ENCODE measurements around the gene HOXA3. TPM values are rescaled to one million over a fixed set of nuclear protein-coding genes. Genes with fewer than 3 reads are reported as not detected.

Gene HOXA3
- polyA plus RNA-seq, 2 of the 4 experiments (the other 2 are of a cell fraction) = 3.3 to 8.7 TPM

- peaks cover 29% of the 10 kb centered on the region for H3K4me1 ChIP-seq
- no peak overlapping the region for H3K4me3 ChIP-seq
- ChIA-PET CTCF (interaction anchor here (0.5 to 2.1 kb wide), 7 partner anchors 9 to 397 kb away, joined by 3 to 5 read pairs (median 4); partner anchors contain the start of gene HOXA5), POLR2A (interaction anchor here (1.4 kb wide), 1 partner anchor 13 kb away, joined by 6 read pairs; the partner anchor contains the start of gene HOXA1)
- no peak overlapping the region for H3K27ac ChIP-seq
- TF ChIP-seq RARB (CRISPR knock-in tag; IDR thresholded peaks at IDR 0.05) (no peak), FOXS1 (CRISPR knock-in tag; IDR thresholded peaks at IDR 0.05) (no peak), ZFP36 (IDR thresholded peaks at IDR 0.05; ENCODE audit: borderline replicate concordance, partially characterized antibody) (no peak), HEYL (CRISPR knock-in tag; IDR thresholded peaks at IDR 0.05) (no peak), HOXB13 (CRISPR knock-in tag; IDR thresholded peaks at IDR 0.05; ENCODE audit: low read depth) (no peak), POLR2A (IDR thresholded peaks at IDR 0.05; ENCODE audit: low read length) (no peak), CHD4 (IDR thresholded peaks at IDR 0.05; ENCODE audit: borderline replicate concordance) (no peak), ATOH8 (CRISPR knock-in tag; IDR thresholded peaks at IDR 0.05; ENCODE audit: low read depth) (no peak), SMC3 (IDR thresholded peaks at IDR 0.05) (no peak), HOXB5 (CRISPR knock-in tag; IDR thresholded peaks at IDR 0.05) (no peak), TP53 (CRISPR knock-in tag; IDR thresholded peaks at IDR 0.05) (no peak), CBX2 (IDR thresholded peaks at IDR 0.05; ENCODE audit: borderline replicate concordance, low read depth) (no peak), RNF2 (IDR thresholded peaks at IDR 0.05; ENCODE audit: borderline replicate concordance, low read depth) (no peak), RAD21 (conservative IDR thresholded peaks at IDR 0.05 in 1 of 2, IDR thresholded peaks at IDR 0.05 in 1 of 2) (no peak), PBX3 (IDR thresholded peaks at IDR 0.05) (no peak), POLR2AphosphoS2 (conservative IDR thresholded peaks at IDR 0.05; ENCODE audit: low read length) (no peak), NR3C1 (IDR thresholded peaks at IDR 0.05) (no peak), JUN (IDR thresholded peaks at IDR 0.05) (no peak), TFCP2L1 (CRISPR knock-in tag; IDR thresholded peaks at IDR 0.05) (no peak)
- TF ChIP-seq, protein P1, sequence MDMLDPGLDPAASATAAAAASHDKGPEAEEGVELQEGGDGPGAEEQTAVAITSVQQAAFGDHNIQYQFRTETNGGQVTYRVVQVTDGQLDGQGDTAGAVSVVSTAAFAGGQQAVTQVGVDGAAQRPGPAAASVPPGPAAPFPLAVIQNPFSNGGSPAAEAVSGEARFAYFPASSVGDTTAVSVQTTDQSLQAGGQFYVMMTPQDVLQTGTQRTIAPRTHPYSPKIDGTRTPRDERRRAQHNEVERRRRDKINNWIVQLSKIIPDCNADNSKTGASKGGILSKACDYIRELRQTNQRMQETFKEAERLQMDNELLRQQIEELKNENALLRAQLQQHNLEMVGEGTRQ (IDR thresholded peaks at IDR 0.05) = no peak
- FAIRE-seq = no peak
- H3K4me2 ChIP-seq = no peak overlapping the region
- 86% methylated on average over 2 of the region's 2 CpGs for WGBS (ENCODE audit: missing lambda C conversion rate)
- no peak for ATAC-seq
- no peaks in the 10 kb centered on the region for H3K9me3 ChIP-seq
- DNase-seq (ENCODE audit: low read depth in 1 of 2, low spot score in 1 of 2) = no peak
These were observed 68.7 kb downstream of the HOXA3 start for GRCh38 chr7:27083646-27084045.

DNA sequence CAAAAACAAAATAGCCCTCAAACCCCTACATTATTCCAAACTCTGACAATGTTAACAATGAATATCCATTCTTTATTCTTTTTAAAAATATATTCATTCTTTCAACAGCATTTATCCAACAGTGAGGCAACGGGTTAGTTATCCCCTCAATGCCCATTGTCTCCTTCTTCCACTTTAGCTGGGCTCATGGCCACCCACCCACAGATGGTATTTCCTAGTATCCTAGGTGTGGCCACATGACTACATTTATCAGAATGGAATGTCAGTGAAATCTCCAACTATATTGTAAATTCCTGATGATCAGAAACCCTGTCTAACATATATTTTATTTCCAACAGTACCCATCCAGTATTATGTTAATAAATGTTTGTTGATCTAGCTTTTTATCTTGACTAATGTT is 70.2 kb downstream of the HOXA3 start:
- WGBS (ENCODE audit: missing lambda C conversion rate) = 80% methylated on average over 1 of the region's 1 CpG
- Histone ChIP-seq H3K4me1 (peaks cover 29% of the 10 kb centered on the region), H3K4me3 (no peak overlapping the region), H3K9me3 (no peaks in the 10 kb centered on the region), H3K4me2 (peak overlapping the region; percentile 13; the same call in 1 of the 3 replicates), H3K27ac (no peak overlapping the region)
- ChIA-PET CTCF (interaction anchor here (1.1 to 1.5 kb wide), 4 partner anchors 14 to 395 kb away, joined by 3 to 4 read pairs (median 4); partner anchors contain the start of gene HOXA1), POLR2A (no interaction called here)
- no peak for DNase-seq (ENCODE audit: low read depth in 1 of 2, low spot score in 1 of 2)
- peak in 1 of 2 experiments; percentile 46; a peak in 1 of 6 replicates for ATAC-seq
- TF ChIP-seq, protein P2, sequence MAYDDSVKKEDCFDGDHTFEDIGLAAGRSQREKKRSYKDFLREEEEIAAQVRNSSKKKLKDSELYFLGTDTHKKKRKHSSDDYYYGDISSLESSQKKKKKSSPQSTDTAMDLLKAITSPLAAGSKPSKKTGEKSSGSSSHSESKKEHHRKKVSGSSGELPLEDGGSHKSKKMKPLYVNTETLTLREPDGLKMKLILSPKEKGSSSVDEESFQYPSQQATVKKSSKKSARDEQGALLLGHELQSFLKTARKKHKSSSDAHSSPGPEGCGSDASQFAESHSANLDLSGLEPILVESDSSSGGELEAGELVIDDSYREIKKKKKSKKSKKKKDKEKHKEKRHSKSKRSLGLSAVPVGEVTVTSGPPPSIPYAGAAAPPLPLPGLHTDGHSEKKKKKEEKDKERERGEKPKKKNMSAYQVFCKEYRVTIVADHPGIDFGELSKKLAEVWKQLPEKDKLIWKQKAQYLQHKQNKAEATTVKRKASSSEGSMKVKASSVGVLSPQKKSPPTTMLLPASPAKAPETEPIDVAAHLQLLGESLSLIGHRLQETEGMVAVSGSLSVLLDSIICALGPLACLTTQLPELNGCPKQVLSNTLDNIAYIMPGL (CRISPR knock-in tag; IDR thresholded peaks at IDR 0.05; ENCODE audit: borderline replicate concordance) = no peak
- TF ChIP-seq RFX5 (IDR thresholded peaks at IDR 0.05) (no peak), HOXB5 (CRISPR knock-in tag; IDR thresholded peaks at IDR 0.05) (no peak), NPAS2 (CRISPR knock-in tag; IDR thresholded peaks at IDR 0.05; ENCODE audit: borderline replicate concordance) (no peak), BHLHE40 (IDR thresholded peaks at IDR 0.05; ENCODE audit: low read depth, low read length) (no peak), MYC (IDR thresholded peaks at IDR 0.05; ENCODE audit: borderline replicate concordance, low read length) (no peak), POLR2AphosphoS2 (conservative IDR thresholded peaks at IDR 0.05; ENCODE audit: low read length) (no peak), KDM1A (IDR thresholded peaks at IDR 0.05; ENCODE audit: low read depth) (no peak), E2F6 (IDR thresholded peaks at IDR 0.05; ENCODE audit: borderline replicate concordance, low read depth) (no peak), ZFP36 (IDR thresholded peaks at IDR 0.05; ENCODE audit: borderline replicate concordance, partially characterized antibody) (no peak), REST (IDR thresholded peaks at IDR 0.05) (no peak)
- TF ChIP-seq, protein P3, sequence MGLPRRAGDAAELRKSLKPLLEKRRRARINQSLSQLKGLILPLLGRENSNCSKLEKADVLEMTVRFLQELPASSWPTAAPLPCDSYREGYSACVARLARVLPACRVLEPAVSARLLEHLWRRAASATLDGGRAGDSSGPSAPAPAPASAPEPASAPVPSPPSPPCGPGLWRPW (IDR thresholded peaks at IDR 0.05) = no peak
- no peak for FAIRE-seq
